Pancreas (tissue), 10 donors: ENCODE results near the gene SH2D5. TPM values are rescaled to one million over a fixed set of nuclear protein-coding genes. Genes with fewer than 3 reads are reported as not detected.

Source experiments
- ATAC-seq, 4 donors: fragments of 200-7000 bp; cut with Tn5 transposase; one replicate each; pipeline versions ENCODE4 v1.8.0 to v1.9.1; 2020; ENCODE audit warnings: mild to moderate bottlenecking in 4 of 4, moderate library complexity in 4 of 4
- DNase-seq, 6 donors: peaks; one replicate each; pipeline ENCODE4 v3.0.0-alpha.2; 2020
- FAIRE-seq: peaks from 2 replicates; lab custom pipeline; 2012; peaks lifted over from hg19 to GRCh38; lab: Jason Lieb, UNC
- H3K27ac ChIP-seq, 4 donors: fragments of 200-600 bp; sonication (generic); 1 replicate in 3 of 4; 2 replicates in 1 of 4; pipeline versions ENCODE4 v1.5.0 to v1.8.0; 2020
- H3K27me3 ChIP-seq, 4 donors: fragments of 200-600 bp; one replicate each; pipeline ENCODE4 v1.8.0; 2021
- H3K36me3 ChIP-seq, 3 donors: fragments of 200-600 bp; sonication (generic) in 1 of 3; one replicate each; pipeline versions ENCODE4 v1.5.0 to v1.8.0; 2020 to 2021
- H3K4me1 ChIP-seq, 3 donors: fragments of 200-600 bp; one replicate each; pipeline ENCODE4 v1.8.0; 2021
- H3K4me3 ChIP-seq, 4 donors: fragments of 200-600 bp; sonication (generic) in 2 of 4; one replicate each; pipeline versions ENCODE4 v1.5.0 to v1.8.0; 2020 to 2021
- H3K9me3 ChIP-seq, 4 donors: fragments of 200-600 bp; one replicate each; pipeline ENCODE4 v1.8.0; 2021
- CTCF ChIP-seq, 4 donors: fragments of 200-600 bp; sonication (generic) in 3 of 4; IDR thresholded peaks; one replicate each; pipeline versions ENCODE4 v1.5.0 to v1.8.0; 2021; ENCODE audit warnings: antibody characterized with exemption in 4 of 4
- WGBS, 2 donors: extraction: QIAGEN DNeasy Blood & Tissue Kit; methylation state at CpG; one replicate each; pipeline ENCODE4 v1.1.7; 2013; 5-methylcytosine and 5-hydroxymethylcytosine counted together
- intact Hi-C, 3 donors: fragments of 100-400 bp; cut with DNase I; formaldehyde crosslinking; loops; one replicate each; pipeline versions ENCODE4 v1.11.1 to v1.14.2; 2022
- polyA plus RNA-seq, 2 donors: library from polyadenylated mRNA; stranded (reverse); fragments of 200-250 nt; gene quantifications; one replicate each; pipeline ENCODE4 v1.2.3, GENCODE V29; 2013
- total RNA-seq, 6 donors: library from RNA; stranded (reverse); fragmentation: NEBNext Ultra II Directional in 4 of 6; extraction: Animal tissue kit (Norgen Biotek cat#: 25700) in 4 of 6; gene quantifications; one replicate each; pipeline versions ENCODE4 v1.2.1 to v1.2.4, GENCODE V29; 2021 to 2023
- donor health status: healthy with polysubstance abuse.
- donor health status: DM: no; HTN: no; CAD: no; lungs with moderate emphysema.
- donor health status: DM: no; HTN: no; CAD: no.
- donor health status: control.
- donor health status: control.
- donor health status: Bipolar disorder and iron deficiency.
- donor health status: DM: yes; HTN: yes; CAD: no.
- donor health status: DM: no; HTN: no; CAD: no.
- donor health status: DM: no; HTN: no; CAD: no.
- donor health status: DM: yes; HTN: yes; CAD: no.

The SH2D5 gene
- total and polyA plus RNA-seq, 8 donors: 0.05 to 0.27 (median 0.09) TPM; not detected in 5

- Histone ChIP-seq H3K27ac (no peak overlapping the region), H3K4me1 (no peaks in the 10 kb centered on the region), H3K36me3 (no peaks in the 10 kb centered on the region), H3K4me3 (no peak overlapping the region), H3K9me3 (no peaks in the 10 kb centered on the region), H3K27me3 (no peaks in the 10 kb centered on the region)
- DNase-seq (no peak), FAIRE-seq (no peak), ATAC-seq (no peak)
- TF ChIP-seq CTCF (IDR thresholded peaks at IDR 0.05): no peak
- whole genome bisulfite sequencing, 2 donors: 68 to 76% methylated on average over 3 of the region's 3 CpGs
- intact Hi-C loops: loop anchor here in 1 of 3 donors (10.0 kb wide), 1 partner anchor 505 kb away; no protein-coding TSS in a partner anchor
Observed at GRCh38 chr1:20689645-20690056, 42.9 kb downstream of the SH2D5 start.

- Histone ChIP-seq H3K4me3 (no peak overlapping the region), H3K27me3 (no peaks in the 10 kb centered on the region), H3K4me1 (no peaks in the 10 kb centered on the region), H3K27ac (no peak overlapping the region), H3K9me3 (no peaks in the 10 kb centered on the region), H3K36me3 (no peaks in the 10 kb centered on the region)
- WGBS, 2 donors: 71 to 77% methylated on average over 26 of the region's 26 CpGs
- no peak for TF ChIP-seq CTCF (IDR thresholded peaks at IDR 0.05)
- intact Hi-C loops: no loop called here
- FAIRE-seq (no peak), ATAC-seq (no peak), DNase-seq (no peak)
Observed at GRCh38 chr1:20686883-20687725, 45.4 kb downstream of the SH2D5 start.

GRCh38 chr1:20685741-20686140, 46.8 kb downstream of the SH2D5 start:
- no peak overlapping the region for H3K4me3 ChIP-seq
- H3K27ac ChIP-seq: peak overlapping the region in 2 of 4 donors; percentile 19 to 33
- DNase-seq (no peak), FAIRE-seq (no peak), ATAC-seq (no peak)
- no peaks in the 10 kb centered on the region for H3K36me3 ChIP-seq
- intact Hi-C loops: no loop called here
- no peak for TF ChIP-seq CTCF (IDR thresholded peaks at IDR 0.05)
- no peaks in the 10 kb centered on the region for H3K27me3 ChIP-seq
- WGBS, 2 donors: 84% methylated on average over 12 of the region's 12 CpGs
- no peaks in the 10 kb centered on the region for H3K4me1 ChIP-seq
- H3K9me3 ChIP-seq: no peaks in the 10 kb centered on the region

- FAIRE-seq (no peak), DNase-seq (no peak), ATAC-seq (peak in 1 of 4 donors; percentile 20)
- intact Hi-C loops: no loop called here
- WGBS, 2 donors: 79 to 83% methylated on average over 19 to 21 of the region's 21 CpGs
- no peaks in the 10 kb centered on the region for H3K9me3 ChIP-seq
- no peak overlapping the region for H3K4me3 ChIP-seq
- no peaks in the 10 kb centered on the region for H3K36me3 ChIP-seq
- H3K27ac ChIP-seq: peak overlapping the region in 2 of 4 donors; percentile 27 to 33
- no peaks in the 10 kb centered on the region for H3K4me1 ChIP-seq
- TF ChIP-seq CTCF (IDR thresholded peaks at IDR 0.05): no peak
- no peaks in the 10 kb centered on the region for H3K27me3 ChIP-seq
Observed at GRCh38 chr1:20685099-20685662, 47.3 kb downstream of the SH2D5 start.

- ATAC-seq (no peak), DNase-seq (no peak), FAIRE-seq (no peak)
- Histone ChIP-seq H3K36me3 (no peaks in the 10 kb centered on the region), H3K4me1 (no peaks in the 10 kb centered on the region), H3K4me3 (no peak overlapping the region), H3K27me3 (no peaks in the 10 kb centered on the region), H3K9me3 (no peaks in the 10 kb centered on the region), H3K27ac (peak overlapping the region in 2 of 4 donors; percentile 8 to 27)
- WGBS, 2 donors: 87 to 89% methylated on average over 10 to 14 of the region's 14 CpGs
- no peak for TF ChIP-seq CTCF (IDR thresholded peaks at IDR 0.05)
- intact Hi-C loops: no loop called here
Observed at GRCh38 chr1:20684651-20685050, 47.9 kb downstream of the SH2D5 start.
